ENCODE data around the gene ACE. TPM values are rescaled to one million over a fixed set of nuclear protein-coding genes. Genes with fewer than 3 reads are reported as not detected.

The ACE gene
- total and polyA plus RNA-seq, 2 experiments from 2014 or later, result 0.82 to 9.1 TPM

DNA sequence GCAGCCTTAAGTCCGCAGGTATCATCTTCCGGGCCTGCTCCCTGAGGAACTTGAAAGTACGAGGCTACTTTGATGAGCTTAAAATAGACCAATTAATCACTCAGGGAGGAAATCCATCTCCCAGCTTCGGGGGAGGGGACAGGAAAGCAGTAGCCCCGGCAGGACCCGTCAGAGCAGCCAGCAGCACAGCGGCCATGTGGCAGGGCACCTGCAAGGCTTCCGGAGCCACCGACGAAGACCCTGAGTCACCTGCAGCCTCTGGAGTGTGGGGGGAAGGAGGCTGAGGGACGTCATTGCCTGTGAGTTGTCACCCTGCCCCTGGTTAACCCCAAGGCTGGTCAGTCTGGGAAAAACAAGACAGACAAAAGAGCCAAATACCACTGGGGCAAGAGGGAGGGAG is 26.3 kb upstream of the ACE start (continued):
- TF ChIP-seq, protein P1, sequence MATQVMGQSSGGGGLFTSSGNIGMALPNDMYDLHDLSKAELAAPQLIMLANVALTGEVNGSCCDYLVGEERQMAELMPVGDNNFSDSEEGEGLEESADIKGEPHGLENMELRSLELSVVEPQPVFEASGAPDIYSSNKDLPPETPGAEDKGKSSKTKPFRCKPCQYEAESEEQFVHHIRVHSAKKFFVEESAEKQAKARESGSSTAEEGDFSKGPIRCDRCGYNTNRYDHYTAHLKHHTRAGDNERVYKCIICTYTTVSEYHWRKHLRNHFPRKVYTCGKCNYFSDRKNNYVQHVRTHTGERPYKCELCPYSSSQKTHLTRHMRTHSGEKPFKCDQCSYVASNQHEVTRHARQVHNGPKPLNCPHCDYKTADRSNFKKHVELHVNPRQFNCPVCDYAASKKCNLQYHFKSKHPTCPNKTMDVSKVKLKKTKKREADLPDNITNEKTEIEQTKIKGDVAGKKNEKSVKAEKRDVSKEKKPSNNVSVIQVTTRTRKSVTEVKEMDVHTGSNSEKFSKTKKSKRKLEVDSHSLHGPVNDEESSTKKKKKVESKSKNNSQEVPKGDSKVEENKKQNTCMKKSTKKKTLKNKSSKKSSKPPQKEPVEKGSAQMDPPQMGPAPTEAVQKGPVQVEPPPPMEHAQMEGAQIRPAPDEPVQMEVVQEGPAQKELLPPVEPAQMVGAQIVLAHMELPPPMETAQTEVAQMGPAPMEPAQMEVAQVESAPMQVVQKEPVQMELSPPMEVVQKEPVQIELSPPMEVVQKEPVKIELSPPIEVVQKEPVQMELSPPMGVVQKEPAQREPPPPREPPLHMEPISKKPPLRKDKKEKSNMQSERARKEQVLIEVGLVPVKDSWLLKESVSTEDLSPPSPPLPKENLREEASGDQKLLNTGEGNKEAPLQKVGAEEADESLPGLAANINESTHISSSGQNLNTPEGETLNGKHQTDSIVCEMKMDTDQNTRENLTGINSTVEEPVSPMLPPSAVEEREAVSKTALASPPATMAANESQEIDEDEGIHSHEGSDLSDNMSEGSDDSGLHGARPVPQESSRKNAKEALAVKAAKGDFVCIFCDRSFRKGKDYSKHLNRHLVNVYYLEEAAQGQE (IDR thresholded peaks at IDR 0.05; ENCODE audit: unreplicated experiment), result no peak
- TF ChIP-seq EZH2phosphoT487 (IDR thresholded peaks at IDR 0.05; ENCODE audit: unreplicated experiment) (no peak), CREB1 (CRISPR knock-in tag; IDR thresholded peaks at IDR 0.05; ENCODE audit: low read depth) (no peak), NANOG (IDR thresholded peaks at IDR 0.05; ENCODE audit: borderline replicate concordance) (no peak)

- DNase-seq (ENCODE audit: low spot score) (no peak), ATAC-seq (no peak)
- peaks cover 6% of the 10 kb centered on the region; the same call in 1 of the 3 replicates for H3K36me3 Mint-ChIP-seq (ENCODE audit: low read depth)
- Histone ChIP-seq H3F3A (replicated peaks; ENCODE audit: low read depth) (0 out of 2 replicates have a peak, but pooled peaks cover 4% of the 10 kb centered on the region), H4K20me1 (replicated peaks; ENCODE audit: insufficient read depth) (no peaks in the 10 kb centered on the region), H3K4me1 (ENCODE audit: insufficient read depth) (peaks cover 16% of the 10 kb centered on the region), H3K79me2 (replicated peaks; ENCODE audit: insufficient read depth) (no peaks in the 10 kb centered on the region), H3K36me3 (ENCODE audit: insufficient read depth) (no peaks in the 10 kb centered on the region), H3K4me3 (no peak overlapping the region), H3K27ac (ENCODE audit: low read depth) (no peak overlapping the region), H2AFZ (no peak overlapping the region), H3K27me3 (ENCODE audit: insufficient read depth) (no peaks in the 10 kb centered on the region), H3K9me2 (ENCODE audit: insufficient read depth) (no peaks in the 10 kb centered on the region), H3K4me2 (no peak overlapping the region)
- H3K27ac Mint-ChIP-seq, result no peak overlapping the region
- H3K4me1 Mint-ChIP-seq, result peaks cover 27% of the 10 kb centered on the region
- TF ChIP-seq ETS1 (IDR thresholded peaks at IDR 0.05) (no peak), JUNB (IDR thresholded peaks at IDR 0.05; ENCODE audit: unreplicated experiment) (no peak), ZNF114 (CRISPR knock-in tag; IDR thresholded peaks at IDR 0.05) (no peak), POLR2AphosphoS5 (IDR thresholded peaks at IDR 0.05; ENCODE audit: low read depth) (no peak), EZH2 (IDR thresholded peaks at IDR 0.05; ENCODE audit: low read depth, unreplicated experiment) (no peak)
- TF ChIP-seq, protein P2, sequence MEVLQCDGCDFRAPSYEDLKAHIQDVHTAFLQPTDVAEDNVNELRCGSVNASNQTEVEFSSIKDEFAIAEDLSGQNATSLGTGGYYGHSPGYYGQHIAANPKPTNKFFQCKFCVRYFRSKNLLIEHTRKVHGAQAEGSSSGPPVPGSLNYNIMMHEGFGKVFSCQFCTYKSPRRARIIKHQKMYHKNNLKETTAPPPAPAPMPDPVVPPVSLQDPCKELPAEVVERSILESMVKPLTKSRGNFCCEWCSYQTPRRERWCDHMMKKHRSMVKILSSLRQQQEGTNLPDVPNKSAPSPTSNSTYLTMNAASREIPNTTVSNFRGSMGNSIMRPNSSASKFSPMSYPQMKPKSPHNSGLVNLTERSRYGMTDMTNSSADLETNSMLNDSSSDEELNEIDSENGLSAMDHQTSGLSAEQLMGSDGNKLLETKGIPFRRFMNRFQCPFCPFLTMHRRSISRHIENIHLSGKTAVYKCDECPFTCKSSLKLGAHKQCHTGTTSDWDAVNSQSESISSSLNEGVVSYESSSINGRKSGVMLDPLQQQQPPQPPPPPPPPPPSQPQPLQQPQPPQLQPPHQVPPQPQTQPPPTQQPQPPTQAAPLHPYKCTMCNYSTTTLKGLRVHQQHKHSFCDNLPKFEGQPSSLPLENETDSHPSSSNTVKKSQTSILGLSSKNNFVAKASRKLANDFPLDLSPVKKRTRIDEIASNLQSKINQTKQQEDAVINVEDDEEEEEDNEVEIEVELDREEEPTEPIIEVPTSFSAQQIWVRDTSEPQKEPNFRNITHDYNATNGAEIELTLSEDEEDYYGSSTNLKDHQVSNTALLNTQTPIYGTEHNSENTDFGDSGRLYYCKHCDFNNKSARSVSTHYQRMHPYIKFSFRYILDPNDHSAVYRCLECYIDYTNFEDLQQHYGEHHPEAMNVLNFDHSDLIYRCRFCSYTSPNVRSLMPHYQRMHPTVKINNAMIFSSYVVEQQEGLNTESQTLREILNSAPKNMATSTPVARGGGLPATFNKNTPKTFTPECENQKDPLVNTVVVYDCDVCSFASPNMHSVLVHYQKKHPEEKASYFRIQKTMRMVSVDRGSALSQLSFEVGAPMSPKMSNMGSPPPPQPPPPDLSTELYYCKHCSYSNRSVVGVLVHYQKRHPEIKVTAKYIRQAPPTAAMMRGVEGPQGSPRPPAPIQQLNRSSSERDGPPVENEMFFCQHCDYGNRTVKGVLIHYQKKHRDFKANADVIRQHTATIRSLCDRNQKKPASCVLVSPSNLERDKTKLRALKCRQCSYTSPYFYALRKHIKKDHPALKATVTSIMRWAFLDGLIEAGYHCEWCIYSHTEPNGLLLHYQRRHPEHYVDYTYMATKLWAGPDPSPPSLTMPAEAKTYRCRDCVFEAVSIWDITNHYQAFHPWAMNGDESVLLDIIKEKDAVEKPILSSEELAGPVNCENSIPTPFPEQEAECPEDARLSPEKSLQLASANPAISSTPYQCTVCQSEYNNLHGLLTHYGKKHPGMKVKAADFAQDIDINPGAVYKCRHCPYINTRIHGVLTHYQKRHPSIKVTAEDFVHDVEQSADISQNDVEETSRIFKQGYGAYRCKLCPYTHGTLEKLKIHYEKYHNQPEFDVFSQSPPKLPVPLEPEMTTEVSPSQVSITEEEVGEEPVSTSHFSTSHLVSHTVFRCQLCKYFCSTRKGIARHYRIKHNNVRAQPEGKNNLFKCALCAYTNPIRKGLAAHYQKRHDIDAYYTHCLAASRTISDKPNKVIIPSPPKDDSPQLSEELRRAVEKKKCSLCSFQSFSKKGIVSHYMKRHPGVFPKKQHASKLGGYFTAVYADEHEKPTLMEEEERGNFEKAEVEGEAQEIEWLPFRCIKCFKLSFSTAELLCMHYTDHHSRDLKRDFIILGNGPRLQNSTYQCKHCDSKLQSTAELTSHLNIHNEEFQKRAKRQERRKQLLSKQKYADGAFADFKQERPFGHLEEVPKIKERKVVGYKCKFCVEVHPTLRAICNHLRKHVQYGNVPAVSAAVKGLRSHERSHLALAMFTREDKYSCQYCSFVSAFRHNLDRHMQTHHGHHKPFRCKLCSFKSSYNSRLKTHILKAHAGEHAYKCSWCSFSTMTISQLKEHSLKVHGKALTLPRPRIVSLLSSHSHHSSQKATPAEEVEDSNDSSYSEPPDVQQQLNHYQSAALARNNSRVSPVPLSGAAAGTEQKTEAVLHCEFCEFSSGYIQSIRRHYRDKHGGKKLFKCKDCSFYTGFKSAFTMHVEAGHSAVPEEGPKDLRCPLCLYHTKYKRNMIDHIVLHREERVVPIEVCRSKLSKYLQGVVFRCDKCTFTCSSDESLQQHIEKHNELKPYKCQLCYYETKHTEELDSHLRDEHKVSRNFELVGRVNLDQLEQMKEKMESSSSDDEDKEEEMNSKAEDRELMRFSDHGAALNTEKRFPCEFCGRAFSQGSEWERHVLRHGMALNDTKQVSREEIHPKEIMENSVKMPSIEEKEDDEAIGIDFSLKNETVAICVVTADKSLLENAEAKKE (CRISPR knock-in tag; IDR thresholded peaks at IDR 0.05), result no peak
- H3K27me3 Mint-ChIP-seq (ENCODE audit: insufficient read depth, low read depth, poor library complexity), result peaks cover 23% of the 10 kb centered on the region
- no peak overlapping the region for H3K4me3 Mint-ChIP-seq
- peaks cover 7% of the 10 kb centered on the region for H3K9me3 Mint-ChIP-seq
Measured at GRCh38 chr17:63451150-63451549, 25.7 kb upstream of the ACE start.
